H54 (cell line): Measurements from ENCODE around the gene KMT2C.

Source experiments
- DNase-seq: peaks from one replicate; pipeline ENCODE4 v3.0.0; 2011; ENCODE audit warnings: low spot score, mixed read lengths; ENCODE audit not compliant: insufficient read length
- FAIRE-seq: peaks from 3 replicates; lab custom pipeline; 2011; peaks lifted over from hg19 to GRCh38; lab: Jason Lieb, UNC
- POLR2A ChIP-seq: IDR thresholded peaks from 2 replicates; pipeline ENCODE4 v1.6.1; 2011; ENCODE audit warnings: low read depth, mild to moderate bottlenecking, low read length

KMT2C gene

GRCh38 chr7:152129682-152130081, 306.1 kb downstream of the KMT2C start:
- TF ChIP-seq POLR2A = no peak
- FAIRE-seq (no peak), DNase-seq (no peak)

- TF ChIP-seq POLR2A = no peak
- FAIRE-seq (no peak), DNase-seq (no peak)
These were observed 306.9 kb downstream of the KMT2C start for GRCh38 chr7:152128741-152129461.

- no peak for TF ChIP-seq POLR2A
- no peak for DNase-seq
- FAIRE-seq = no peak
These were observed 307.6 kb downstream of the KMT2C start for GRCh38 chr7:152128252-152128651.

GRCh38 chr7:152127229-152127628, 308.6 kb downstream of the KMT2C start:
- TF ChIP-seq POLR2A = no peak
- DNase-seq (no peak), FAIRE-seq (no peak)

- no peak for FAIRE-seq
These were observed 309.1 kb downstream of the KMT2C start for GRCh38 chr7:152126741-152127140.

GRCh38 chr7:152122540-152122939, 313.3 kb downstream of the KMT2C start:
- FAIRE-seq (no peak), DNase-seq (no peak)
- TF ChIP-seq POLR2A = no peak

More at GRCh38 chr7:152126741-152127140, 309.1 kb downstream of the KMT2C start:
- no peak for TF ChIP-seq POLR2A
- no peak for DNase-seq

- no peak for FAIRE-seq
- no peak for TF ChIP-seq POLR2A
- DNase-seq = no peak
These were observed 314.4 kb downstream of the KMT2C start for GRCh38 chr7:152121432-152121831.

- no peak for FAIRE-seq
- no peak for TF ChIP-seq POLR2A
- DNase-seq = no peak
These were observed 315.0 kb downstream of the KMT2C start for GRCh38 chr7:152120776-152121175.

GRCh38 chr7:152120210-152120609, 315.6 kb downstream of the KMT2C start:
- DNase-seq = no peak

GRCh38 chr7:152117356-152117755, 318.4 kb downstream of the KMT2C start:
- no peak for FAIRE-seq

More at GRCh38 chr7:152120210-152120609, 315.6 kb downstream of the KMT2C start:
- FAIRE-seq = no peak
- no peak for TF ChIP-seq POLR2A

GRCh38 chr7:152115021-152115718, 320.6 kb downstream of the KMT2C start:
- DNase-seq (no peak), FAIRE-seq (no peak)
- TF ChIP-seq POLR2A = no peak

More at GRCh38 chr7:152117356-152117755, 318.4 kb downstream of the KMT2C start:
- no peak for DNase-seq
- TF ChIP-seq POLR2A = no peak

GRCh38 chr7:152112829-152113228, 323.0 kb downstream of the KMT2C start:
- DNase-seq = no peak
- FAIRE-seq = no peak
- TF ChIP-seq POLR2A = no peak

- FAIRE-seq (no peak), DNase-seq (no peak)
- TF ChIP-seq POLR2A = no peak
These were observed 327.4 kb downstream of the KMT2C start for GRCh38 chr7:152108359-152108758.

GRCh38 chr7:152107945-152108344, 327.9 kb downstream of the KMT2C start:
- no peak for TF ChIP-seq POLR2A
- no peak for DNase-seq
- no peak for FAIRE-seq
